Measurements from ENCODE around the gene ZDHHC5.
"Not testable (repeated sequence)": the region's sequence is repeated elsewhere in the genome, so short reads cannot be mapped to it uniquely, and the experiment has no call there.

Gene ZDHHC5

DNA sequence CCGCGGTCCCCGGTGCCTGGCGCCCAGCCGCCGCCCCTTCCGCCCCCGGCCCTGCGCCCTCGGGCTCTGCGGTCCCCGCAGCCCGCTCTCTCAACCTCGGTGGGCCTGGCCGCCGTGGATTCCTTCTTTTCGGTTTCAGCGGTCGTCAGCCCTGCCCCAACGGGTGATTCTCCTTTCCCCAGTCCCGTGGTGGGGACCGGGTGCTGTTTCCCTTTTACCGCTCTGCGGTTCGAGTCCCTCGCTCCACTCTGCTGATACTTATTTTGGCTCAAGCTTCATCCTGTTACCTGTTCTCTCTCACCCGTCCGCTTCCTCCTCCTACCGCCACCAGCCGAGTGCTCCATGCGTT lies 494 bp downstream of the ZDHHC5 start:
- DNase-seq = no peak

- no peak for DNase-seq
Observed at GRCh38 chr11:57674251-57674650, 6.3 kb downstream of the ZDHHC5 start.

GRCh38 chr11:57675176-57675941 lies 7.4 kb downstream of the ZDHHC5 start:
- DNase-seq = no peak

- no peak for DNase-seq
Observed at GRCh38 chr11:57679396-57679795, 11.5 kb downstream of the ZDHHC5 start.

DNA sequence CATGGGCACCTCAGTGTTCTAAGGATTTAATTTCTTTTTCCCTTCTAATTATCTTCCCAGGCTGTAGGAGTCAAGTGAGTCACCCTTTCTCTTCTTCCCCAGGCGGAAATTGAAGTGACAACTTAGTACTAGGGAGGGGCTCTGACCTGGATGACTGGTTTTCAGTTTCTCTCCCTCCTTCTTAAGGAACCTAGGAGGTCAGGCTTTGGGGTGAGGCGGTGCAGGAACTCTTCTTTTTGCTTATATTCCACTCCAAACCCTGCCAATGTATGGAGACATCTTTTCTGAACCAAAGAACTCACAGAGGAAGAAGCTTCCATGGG lies 12.6 kb downstream of the ZDHHC5 start:
- no peak for DNase-seq

DNA sequence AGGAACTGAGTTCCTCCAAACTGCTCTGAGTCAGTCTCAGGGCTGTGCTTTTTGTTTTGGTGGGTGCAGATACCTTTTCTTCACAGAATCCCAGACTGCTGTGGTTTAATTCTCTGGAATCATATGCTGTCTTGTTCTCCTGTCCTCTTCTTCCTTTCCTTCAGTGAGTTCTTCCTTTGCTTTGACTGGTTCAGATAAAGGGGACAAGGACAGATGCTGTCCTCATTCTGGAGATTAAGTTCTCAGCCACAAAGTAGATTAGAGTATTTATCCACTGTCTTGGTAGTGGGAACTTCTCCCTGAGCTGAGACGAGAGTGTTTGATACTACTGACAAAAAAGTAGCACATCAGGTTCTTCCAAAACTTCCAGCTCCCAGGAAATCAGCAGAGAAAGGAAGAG lies 13.3 kb downstream of the ZDHHC5 start:
- peak; percentile 29 for DNase-seq

- DNase-seq = not testable (repeated sequence)
Observed at GRCh38 chr11:57690474-57690873, 22.6 kb downstream of the ZDHHC5 start.

GRCh38 chr11:57698843-57699365 lies 31.0 kb downstream of the ZDHHC5 start:
- DNase-seq = no peak

DNA sequence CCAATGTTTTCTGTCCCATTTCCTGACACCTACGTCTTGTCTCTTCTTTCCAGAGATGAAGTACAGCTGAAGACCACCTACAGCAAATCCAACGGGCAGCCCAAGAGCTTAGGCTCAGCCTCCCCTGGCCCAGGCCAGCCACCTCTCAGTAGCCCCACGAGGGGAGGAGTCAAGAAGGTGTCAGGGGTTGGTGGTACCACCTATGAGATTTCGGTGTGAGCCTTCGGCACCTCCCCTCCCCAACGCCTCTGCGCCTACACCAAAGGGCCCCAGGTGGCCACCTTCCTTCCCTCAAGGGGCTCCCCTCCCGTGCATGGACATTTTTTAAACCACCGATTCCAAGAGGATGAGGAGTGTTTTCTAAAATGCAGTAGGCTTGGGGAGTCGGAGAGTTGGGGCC lies 31.9 kb downstream of the ZDHHC5 start:
- DNase-seq = no peak

GRCh38 chr11:57700425-57700824 lies 32.5 kb downstream of the ZDHHC5 start:
- no peak for DNase-seq

GRCh38 chr11:57703341-57703740 lies 35.4 kb downstream of the ZDHHC5 start:
- no peak for DNase-seq

GRCh38 chr11:57704932-57705331 lies 37.0 kb downstream of the ZDHHC5 start:
- no peak for DNase-seq

- DNase-seq = not testable (repeated sequence)
Observed at GRCh38 chr11:57705432-57705831, 37.5 kb downstream of the ZDHHC5 start.

DNA sequence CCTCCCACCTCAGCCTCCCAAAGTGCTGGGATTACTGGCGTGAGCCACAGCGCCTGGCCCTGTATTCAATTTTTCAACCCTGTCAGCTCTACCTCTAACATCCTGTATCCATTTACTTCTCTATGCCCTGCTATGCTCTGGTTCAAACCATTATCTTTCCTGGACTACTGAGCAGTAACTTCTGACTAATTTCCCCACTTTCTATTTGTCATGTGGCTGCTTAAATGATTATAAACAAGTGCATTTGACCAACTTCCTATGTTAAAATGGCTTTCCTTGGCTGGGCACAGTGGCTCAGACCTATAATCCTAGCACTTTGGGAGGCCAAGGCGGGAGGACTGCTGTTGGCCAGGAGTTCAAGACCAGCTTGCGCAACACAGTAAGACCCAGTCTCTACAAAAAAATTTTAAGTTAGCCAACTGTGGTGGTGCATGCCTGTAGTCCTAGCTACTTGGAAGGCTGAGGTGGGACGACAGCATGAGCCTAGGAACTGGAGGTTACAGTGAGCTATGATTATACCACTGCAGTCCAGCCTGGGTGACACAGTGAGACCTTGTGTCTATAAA lies 42.0 kb downstream of the ZDHHC5 start:
- no peak for DNase-seq

- peak; percentile 90 for DNase-seq
Observed at GRCh38 chr11:57711414-57712255, 43.7 kb downstream of the ZDHHC5 start, which contains the start of gene MED19. TSS of gene MED19 (minus strand) at chr11:57712215. CDS start at chr11:57712179, 36 bp downstream.

DNA sequence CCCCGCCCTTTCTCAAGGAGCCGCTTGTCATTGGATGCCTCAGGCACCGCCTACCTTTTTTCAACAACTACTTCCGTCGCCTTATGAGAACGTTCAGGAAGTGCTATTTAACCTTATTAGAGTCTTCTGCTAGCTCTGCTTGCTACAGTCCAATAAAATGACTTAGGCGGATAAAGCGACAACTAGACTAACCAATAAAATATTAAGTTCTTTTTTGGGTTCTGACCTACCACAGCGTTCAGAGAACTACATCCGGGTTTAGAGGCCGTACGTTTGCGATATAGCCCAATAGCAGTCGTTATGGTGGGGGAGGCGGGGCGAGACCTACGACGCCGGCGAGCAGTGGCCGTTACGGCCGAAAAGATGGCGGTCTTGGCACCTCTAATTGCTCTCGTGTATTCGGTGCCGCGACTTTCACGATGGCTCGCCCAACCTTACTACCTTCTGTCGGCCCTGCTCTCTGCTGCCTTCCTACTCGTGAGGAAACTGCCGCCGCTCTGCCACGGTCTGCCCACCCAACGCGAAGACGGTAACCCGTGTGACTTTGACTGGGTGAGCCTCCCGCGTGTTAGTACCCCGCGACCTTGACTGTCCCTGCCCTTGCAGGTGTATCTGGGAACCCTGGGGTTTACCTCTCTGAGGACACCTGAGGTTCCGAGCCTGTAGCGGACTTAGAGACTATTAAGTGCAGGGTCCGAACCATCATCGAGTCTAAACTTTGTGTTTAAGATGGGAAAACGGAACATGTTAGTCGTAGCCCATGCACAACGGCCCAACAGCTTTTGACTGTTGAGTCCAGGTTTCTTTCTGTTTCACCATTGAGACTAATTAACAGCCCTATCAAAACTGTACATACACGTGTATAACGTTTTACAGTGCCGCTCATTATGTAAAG lies 44.6 kb downstream of the ZDHHC5 start, which contains the start of gene TMX2:
TMX2 (plus strand) TSS at position 338 of the 895 bp plus-strand sequence; CDS start at position 364, 26 bp downstream.
- peak; percentile 99 for DNase-seq

- DNase-seq = peak; percentile 18
Observed at GRCh38 chr11:57713835-57714234, 45.9 kb downstream of the ZDHHC5 start.

- not testable (repeated sequence) for DNase-seq
Observed at GRCh38 chr11:57716726-57717125, 48.8 kb downstream of the ZDHHC5 start.

GRCh38 chr11:57727185-57727584 lies 59.3 kb downstream of the ZDHHC5 start:
- no peak for DNase-seq

DNA sequence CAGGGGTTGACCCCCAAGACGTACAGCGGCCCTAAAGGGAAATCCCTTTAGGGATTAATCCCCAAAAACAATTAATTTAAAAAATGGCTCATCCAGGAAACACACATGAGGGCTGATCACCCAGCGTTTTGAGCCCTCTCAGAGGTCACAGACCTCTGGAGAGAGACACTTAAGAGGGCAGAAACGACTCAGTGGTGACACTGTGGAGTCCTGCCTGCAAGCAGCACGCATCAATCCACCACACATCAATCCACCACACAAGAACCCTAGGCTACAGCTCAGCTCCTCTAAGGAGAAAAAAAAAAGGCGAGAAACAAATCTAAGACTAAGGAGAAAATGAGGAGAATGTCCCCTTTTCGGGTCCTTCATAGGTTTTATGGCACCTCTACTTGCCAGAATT lies 60.9 kb downstream of the ZDHHC5 start:
- no peak for DNase-seq

DNA sequence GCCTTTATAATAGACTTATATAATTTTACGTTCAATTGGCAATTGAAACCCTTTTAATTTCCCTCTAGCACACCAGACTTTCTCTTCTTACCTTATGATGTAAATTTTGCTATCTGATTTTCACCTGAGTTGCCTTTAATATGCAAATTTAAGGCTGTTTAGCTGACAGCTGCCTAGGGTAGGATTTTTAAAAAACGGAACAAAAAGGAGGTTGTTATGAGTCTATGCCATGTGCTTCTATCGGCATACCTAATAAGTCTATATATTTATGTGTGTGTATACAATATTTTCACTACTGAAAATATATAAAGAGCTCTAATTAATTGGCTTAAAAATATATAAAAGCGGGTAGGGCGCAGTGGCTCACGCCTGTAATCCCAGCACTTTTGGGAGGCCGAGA lies 61.6 kb downstream of the ZDHHC5 start:
- no peak for DNase-seq

GRCh38 chr11:57732661-57733060 lies 64.7 kb downstream of the ZDHHC5 start:
- no peak for DNase-seq
